ENCODE results near the gene ESM1.

DNA sequence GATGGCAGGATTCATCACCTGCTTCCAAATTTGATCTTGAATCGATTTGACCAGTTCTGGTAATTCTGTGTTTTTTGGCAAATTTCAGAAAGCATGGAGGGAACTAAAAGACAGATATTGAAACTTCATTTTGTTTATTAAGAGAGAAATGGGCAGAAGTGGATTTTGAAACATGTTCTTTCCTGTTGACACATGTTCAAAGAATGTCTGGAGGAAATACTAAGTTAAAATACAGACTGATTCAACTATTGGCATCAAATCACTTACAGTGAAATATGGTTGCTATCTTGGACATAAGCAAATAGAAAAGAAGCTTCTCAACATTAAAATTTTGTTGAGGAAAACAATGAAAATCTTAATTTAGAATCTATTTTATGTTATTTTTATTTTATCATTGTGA lies 19.3 kb upstream of the ESM1 start:
- no peak for TF ChIP-seq POLR2A (IDR thresholded peaks at IDR 0.05)
- TF ChIP-seq, protein P1, sequence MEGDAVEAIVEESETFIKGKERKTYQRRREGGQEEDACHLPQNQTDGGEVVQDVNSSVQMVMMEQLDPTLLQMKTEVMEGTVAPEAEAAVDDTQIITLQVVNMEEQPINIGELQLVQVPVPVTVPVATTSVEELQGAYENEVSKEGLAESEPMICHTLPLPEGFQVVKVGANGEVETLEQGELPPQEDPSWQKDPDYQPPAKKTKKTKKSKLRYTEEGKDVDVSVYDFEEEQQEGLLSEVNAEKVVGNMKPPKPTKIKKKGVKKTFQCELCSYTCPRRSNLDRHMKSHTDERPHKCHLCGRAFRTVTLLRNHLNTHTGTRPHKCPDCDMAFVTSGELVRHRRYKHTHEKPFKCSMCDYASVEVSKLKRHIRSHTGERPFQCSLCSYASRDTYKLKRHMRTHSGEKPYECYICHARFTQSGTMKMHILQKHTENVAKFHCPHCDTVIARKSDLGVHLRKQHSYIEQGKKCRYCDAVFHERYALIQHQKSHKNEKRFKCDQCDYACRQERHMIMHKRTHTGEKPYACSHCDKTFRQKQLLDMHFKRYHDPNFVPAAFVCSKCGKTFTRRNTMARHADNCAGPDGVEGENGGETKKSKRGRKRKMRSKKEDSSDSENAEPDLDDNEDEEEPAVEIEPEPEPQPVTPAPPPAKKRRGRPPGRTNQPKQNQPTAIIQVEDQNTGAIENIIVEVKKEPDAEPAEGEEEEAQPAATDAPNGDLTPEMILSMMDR (IDR thresholded peaks at IDR 0.05) = no peak

Measured in lower leg skin (tissue), 3 donors.